ENCODE results near the gene PGF. TPM values are rescaled to one million over a fixed set of nuclear protein-coding genes. Genes with fewer than 3 reads are reported as not detected.

PGF gene
- total and polyA plus RNA-seq, 4 donors, result 0.61 to 4.5 (median 1.8) TPM

DNA sequence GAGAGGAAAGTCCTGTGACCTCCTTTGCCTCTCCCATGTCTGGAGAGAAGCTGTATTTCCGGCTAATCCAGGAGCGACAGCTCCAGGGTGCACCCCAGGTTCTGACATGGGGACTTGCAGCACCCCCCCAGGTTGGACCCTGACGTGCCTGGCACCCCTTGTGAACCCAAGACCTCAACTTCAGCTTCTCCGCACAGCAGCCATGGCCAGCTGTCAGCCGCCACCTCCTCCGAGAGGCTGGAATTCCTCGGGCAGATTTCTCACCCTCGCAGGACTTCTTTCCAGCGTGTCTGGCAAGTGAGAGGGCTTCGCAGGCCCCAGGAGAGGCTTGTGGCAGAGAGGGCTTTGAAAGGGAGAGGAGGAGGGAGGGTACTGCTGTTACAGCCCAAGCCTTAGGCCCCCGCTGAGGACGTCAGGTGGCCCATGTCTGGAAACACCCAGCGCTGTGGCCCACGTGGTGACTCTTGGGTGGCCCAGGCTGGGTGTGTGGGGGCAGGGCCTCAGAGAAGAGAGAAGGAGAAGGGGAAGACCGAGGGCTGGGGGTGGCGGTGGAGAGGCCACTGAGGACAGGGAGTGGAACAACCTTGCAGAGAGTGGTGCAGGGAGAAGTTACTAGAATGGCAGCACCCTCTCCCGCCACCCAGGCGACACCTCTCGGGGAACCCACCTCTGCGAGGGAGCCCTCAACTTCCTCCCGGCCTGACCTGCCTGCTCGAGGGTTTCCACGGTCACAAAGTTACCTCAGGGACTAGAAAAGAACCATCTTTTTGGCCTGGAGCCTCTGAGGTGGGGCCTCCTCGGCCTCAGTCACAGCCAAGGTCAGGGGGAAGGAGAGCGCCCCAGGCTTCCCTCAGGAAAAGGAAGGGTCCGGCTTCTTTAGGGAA lies 20.7 kb downstream of the PGF start:
- 78% methylated on average over 26 of the region's 26 CpGs for WGBS

DNA sequence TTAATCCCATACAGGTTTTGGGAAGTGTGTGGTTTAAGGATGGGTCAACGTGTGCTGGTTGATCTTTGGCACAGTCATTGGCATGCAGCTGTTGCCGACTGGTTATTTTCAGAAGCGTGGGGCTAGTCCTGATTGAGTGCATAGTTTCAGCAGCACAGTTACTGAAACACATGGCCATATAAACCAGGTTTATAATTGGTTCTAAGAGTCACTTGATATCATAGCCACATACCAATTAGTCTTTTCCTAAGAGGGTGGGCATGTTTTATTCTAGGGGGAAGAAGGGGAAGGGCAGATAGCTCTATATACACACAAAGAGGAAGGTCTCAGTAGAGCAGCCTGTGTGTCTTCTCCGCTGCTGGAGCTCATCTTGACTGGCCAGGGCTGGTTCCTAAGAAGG lies 21.4 kb downstream of the PGF start:
- H3K9me3 ChIP-seq (ENCODE audit: control insufficient read depth in 4 of 4, low read length in 3 of 4), result no peaks in the 10 kb centered on the region
- no peak overlapping the region for H3K27ac ChIP-seq (ENCODE audit: low read depth in 1 of 2, low read length in 2 of 2)
- H3K36me3 ChIP-seq (ENCODE audit: control insufficient read depth in 4 of 4, insufficient read depth in 3 of 4, low read depth in 1 of 4, low read length in 3 of 4), result no peaks in the 10 kb centered on the region
- DNase-seq (ENCODE audit: low spot score), result no peak
- WGBS, result 56% methylated on average over 4 of the region's 4 CpGs
- H3K27me3 ChIP-seq (ENCODE audit: control insufficient read depth in 4 of 4, insufficient read depth in 4 of 4, low read length in 3 of 4), result no peaks in the 10 kb centered on the region
- H3K4me1 ChIP-seq (ENCODE audit: control insufficient read depth in 4 of 4, insufficient read depth in 4 of 4, low read length in 3 of 4), result no peaks in the 10 kb centered on the region
- no peak overlapping the region for H3K9ac ChIP-seq (ENCODE audit: low read depth in 1 of 2, low read length in 2 of 2)
- H3K4me3 ChIP-seq (ENCODE audit: low read depth in 1 of 3, low read length in 3 of 3), result no peak overlapping the region
- TF ChIP-seq HNF4G (IDR thresholded peaks at IDR 0.05), result no peak
- TF ChIP-seq HNF4A (conservative IDR thresholded peaks at IDR 0.05), result no peak
- TF ChIP-seq, protein P1, sequence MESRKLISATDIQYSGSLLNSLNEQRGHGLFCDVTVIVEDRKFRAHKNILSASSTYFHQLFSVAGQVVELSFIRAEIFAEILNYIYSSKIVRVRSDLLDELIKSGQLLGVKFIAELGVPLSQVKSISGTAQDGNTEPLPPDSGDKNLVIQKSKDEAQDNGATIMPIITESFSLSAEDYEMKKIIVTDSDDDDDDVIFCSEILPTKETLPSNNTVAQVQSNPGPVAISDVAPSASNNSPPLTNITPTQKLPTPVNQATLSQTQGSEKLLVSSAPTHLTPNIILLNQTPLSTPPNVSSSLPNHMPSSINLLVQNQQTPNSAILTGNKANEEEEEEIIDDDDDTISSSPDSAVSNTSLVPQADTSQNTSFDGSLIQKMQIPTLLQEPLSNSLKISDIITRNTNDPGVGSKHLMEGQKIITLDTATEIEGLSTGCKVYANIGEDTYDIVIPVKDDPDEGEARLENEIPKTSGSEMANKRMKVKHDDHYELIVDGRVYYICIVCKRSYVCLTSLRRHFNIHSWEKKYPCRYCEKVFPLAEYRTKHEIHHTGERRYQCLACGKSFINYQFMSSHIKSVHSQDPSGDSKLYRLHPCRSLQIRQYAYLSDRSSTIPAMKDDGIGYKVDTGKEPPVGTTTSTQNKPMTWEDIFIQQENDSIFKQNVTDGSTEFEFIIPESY (IDR thresholded peaks at IDR 0.05), result no peak
- no peak for TF ChIP-seq YY1 (IDR thresholded peaks at IDR 0.05)
- no peak for TF ChIP-seq TAF1 (conservative IDR thresholded peaks at IDR 0.05)
- no peak for TF ChIP-seq FOXA2 (IDR thresholded peaks at IDR 0.05)
- TF ChIP-seq NR2F2 (IDR thresholded peaks at IDR 0.05), result no peak
- TF ChIP-seq JUND (IDR thresholded peaks at IDR 0.05), result no peak
- TF ChIP-seq, protein P2, sequence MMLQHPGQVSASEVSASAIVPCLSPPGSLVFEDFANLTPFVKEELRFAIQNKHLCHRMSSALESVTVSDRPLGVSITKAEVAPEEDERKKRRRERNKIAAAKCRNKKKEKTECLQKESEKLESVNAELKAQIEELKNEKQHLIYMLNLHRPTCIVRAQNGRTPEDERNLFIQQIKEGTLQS (IDR thresholded peaks at IDR 0.05), result no peak
- no peak for TF ChIP-seq RAD21 (IDR thresholded peaks at IDR 0.05)
- TF ChIP-seq FOXA1 (IDR thresholded peaks at IDR 0.05), result no peak
- TF ChIP-seq, protein P3, sequence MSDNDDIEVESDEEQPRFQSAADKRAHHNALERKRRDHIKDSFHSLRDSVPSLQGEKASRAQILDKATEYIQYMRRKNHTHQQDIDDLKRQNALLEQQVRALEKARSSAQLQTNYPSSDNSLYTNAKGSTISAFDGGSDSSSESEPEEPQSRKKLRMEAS (IDR thresholded peaks at IDR 0.05), result no peak
- TF ChIP-seq, protein P4, sequence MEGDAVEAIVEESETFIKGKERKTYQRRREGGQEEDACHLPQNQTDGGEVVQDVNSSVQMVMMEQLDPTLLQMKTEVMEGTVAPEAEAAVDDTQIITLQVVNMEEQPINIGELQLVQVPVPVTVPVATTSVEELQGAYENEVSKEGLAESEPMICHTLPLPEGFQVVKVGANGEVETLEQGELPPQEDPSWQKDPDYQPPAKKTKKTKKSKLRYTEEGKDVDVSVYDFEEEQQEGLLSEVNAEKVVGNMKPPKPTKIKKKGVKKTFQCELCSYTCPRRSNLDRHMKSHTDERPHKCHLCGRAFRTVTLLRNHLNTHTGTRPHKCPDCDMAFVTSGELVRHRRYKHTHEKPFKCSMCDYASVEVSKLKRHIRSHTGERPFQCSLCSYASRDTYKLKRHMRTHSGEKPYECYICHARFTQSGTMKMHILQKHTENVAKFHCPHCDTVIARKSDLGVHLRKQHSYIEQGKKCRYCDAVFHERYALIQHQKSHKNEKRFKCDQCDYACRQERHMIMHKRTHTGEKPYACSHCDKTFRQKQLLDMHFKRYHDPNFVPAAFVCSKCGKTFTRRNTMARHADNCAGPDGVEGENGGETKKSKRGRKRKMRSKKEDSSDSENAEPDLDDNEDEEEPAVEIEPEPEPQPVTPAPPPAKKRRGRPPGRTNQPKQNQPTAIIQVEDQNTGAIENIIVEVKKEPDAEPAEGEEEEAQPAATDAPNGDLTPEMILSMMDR (IDR thresholded peaks at IDR 0.05; ENCODE audit: low read depth, low read length, missing input control), result no peak
- no peak for TF ChIP-seq GABPA (IDR thresholded peaks at IDR 0.05 in 1 of 2, conservative IDR thresholded peaks at IDR 0.05 in 1 of 2)
- TF ChIP-seq SP1 (IDR thresholded peaks at IDR 0.05), result no peak

More for the DNA sequence above, 20.7 kb downstream of the PGF start:
- Histone ChIP-seq H3K36me3 (ENCODE audit: control insufficient read depth in 4 of 4, insufficient read depth in 3 of 4, low read depth in 1 of 4, low read length in 3 of 4) (no peaks in the 10 kb centered on the region), H3K9ac (ENCODE audit: low read depth in 1 of 2, low read length in 2 of 2) (no peak overlapping the region), H3K27ac (ENCODE audit: low read depth in 1 of 2, low read length in 2 of 2) (no peak overlapping the region), H3K9me3 (ENCODE audit: control insufficient read depth in 4 of 4, low read length in 3 of 4) (no peaks in the 10 kb centered on the region), H3K27me3 (ENCODE audit: control insufficient read depth in 4 of 4, insufficient read depth in 4 of 4, low read length in 3 of 4) (no peaks in the 10 kb centered on the region), H3K4me3 (ENCODE audit: low read depth in 1 of 3, low read length in 3 of 3) (no peak overlapping the region), H3K4me1 (ENCODE audit: control insufficient read depth in 4 of 4, insufficient read depth in 4 of 4, low read length in 3 of 4) (peaks cover 0 to 4% (median 0%) of the 10 kb centered on the region in 4 donors)
- TF ChIP-seq, protein P4 (IDR thresholded peaks at IDR 0.05; ENCODE audit: low read depth, low read length, missing input control), result no peak
- TF ChIP-seq YY1 (IDR thresholded peaks at IDR 0.05) (no peak), HNF4G (IDR thresholded peaks at IDR 0.05) (no peak), JUND (IDR thresholded peaks at IDR 0.05) (no peak), FOXA1 (IDR thresholded peaks at IDR 0.05) (no peak), HNF4A (conservative IDR thresholded peaks at IDR 0.05) (no peak), RAD21 (IDR thresholded peaks at IDR 0.05) (no peak), NR2F2 (IDR thresholded peaks at IDR 0.05) (no peak)
- TF ChIP-seq, protein P5, sequence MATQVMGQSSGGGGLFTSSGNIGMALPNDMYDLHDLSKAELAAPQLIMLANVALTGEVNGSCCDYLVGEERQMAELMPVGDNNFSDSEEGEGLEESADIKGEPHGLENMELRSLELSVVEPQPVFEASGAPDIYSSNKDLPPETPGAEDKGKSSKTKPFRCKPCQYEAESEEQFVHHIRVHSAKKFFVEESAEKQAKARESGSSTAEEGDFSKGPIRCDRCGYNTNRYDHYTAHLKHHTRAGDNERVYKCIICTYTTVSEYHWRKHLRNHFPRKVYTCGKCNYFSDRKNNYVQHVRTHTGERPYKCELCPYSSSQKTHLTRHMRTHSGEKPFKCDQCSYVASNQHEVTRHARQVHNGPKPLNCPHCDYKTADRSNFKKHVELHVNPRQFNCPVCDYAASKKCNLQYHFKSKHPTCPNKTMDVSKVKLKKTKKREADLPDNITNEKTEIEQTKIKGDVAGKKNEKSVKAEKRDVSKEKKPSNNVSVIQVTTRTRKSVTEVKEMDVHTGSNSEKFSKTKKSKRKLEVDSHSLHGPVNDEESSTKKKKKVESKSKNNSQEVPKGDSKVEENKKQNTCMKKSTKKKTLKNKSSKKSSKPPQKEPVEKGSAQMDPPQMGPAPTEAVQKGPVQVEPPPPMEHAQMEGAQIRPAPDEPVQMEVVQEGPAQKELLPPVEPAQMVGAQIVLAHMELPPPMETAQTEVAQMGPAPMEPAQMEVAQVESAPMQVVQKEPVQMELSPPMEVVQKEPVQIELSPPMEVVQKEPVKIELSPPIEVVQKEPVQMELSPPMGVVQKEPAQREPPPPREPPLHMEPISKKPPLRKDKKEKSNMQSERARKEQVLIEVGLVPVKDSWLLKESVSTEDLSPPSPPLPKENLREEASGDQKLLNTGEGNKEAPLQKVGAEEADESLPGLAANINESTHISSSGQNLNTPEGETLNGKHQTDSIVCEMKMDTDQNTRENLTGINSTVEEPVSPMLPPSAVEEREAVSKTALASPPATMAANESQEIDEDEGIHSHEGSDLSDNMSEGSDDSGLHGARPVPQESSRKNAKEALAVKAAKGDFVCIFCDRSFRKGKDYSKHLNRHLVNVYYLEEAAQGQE (IDR thresholded peaks at IDR 0.05), result no peak
- TF ChIP-seq, protein P2 (IDR thresholded peaks at IDR 0.05), result no peak
- DNase-seq (ENCODE audit: low spot score), result no peak

Data from liver (tissue), 9 donors.